ENCODE data around the gene B3GNT4.

DNA sequence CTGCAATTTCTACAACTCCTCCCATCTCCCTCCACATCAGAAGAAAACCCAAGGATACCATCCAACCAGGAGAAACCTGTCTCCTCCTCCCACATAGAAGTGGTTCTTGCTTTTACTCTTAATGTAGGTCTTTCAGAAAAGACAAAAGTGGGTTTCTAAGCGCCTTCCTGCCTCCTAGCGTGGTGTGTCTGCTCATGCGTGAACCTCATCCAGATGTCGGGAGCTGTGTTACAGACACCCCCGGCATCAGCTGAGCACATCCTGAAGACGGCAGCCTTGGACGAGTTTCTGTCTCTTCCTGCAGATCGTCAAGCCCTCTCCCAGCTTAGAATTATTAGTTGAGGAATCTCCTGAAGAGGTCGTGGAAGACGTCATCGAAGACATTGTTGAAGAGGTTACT, 11.1 kb upstream of the B3GNT4 start:
- TF ChIP-seq POLR2AphosphoS5 (IDR thresholded peaks at IDR 0.05) (no peak), POLR2A (IDR thresholded peaks at IDR 0.05) (no peak)
- TF ChIP-seq, protein P1, sequence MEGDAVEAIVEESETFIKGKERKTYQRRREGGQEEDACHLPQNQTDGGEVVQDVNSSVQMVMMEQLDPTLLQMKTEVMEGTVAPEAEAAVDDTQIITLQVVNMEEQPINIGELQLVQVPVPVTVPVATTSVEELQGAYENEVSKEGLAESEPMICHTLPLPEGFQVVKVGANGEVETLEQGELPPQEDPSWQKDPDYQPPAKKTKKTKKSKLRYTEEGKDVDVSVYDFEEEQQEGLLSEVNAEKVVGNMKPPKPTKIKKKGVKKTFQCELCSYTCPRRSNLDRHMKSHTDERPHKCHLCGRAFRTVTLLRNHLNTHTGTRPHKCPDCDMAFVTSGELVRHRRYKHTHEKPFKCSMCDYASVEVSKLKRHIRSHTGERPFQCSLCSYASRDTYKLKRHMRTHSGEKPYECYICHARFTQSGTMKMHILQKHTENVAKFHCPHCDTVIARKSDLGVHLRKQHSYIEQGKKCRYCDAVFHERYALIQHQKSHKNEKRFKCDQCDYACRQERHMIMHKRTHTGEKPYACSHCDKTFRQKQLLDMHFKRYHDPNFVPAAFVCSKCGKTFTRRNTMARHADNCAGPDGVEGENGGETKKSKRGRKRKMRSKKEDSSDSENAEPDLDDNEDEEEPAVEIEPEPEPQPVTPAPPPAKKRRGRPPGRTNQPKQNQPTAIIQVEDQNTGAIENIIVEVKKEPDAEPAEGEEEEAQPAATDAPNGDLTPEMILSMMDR (IDR thresholded peaks at IDR 0.05 in 8 of 11, conservative IDR thresholded peaks at IDR 0.05 in 3 of 11) = no peak
